GM23248 (cell line): ENCODE measurements around the gene APOD.
"Not testable (repeated sequence)": the region's sequence is repeated elsewhere in the genome, so short reads cannot be mapped to it uniquely, and the experiment has no call there.

ENCODE experiments used
- EZH2 ChIP-seq: fragments of 200-600 bp; sonication (generic); IDR thresholded peaks from 2 replicates; pipeline ENCODE4 v1.6.1; 2018; ENCODE audit warnings: antibody characterized with exemption, mild to moderate bottlenecking; ENCODE audit not compliant: insufficient read depth, poor library complexity, severe bottlenecking
- EZH2phosphoT487 ChIP-seq: fragments of 200-600 bp; sonication (generic); IDR thresholded peaks from 2 replicates; pipeline ENCODE4 v1.6.1; 2018; ENCODE audit warnings: antibody characterized with exemption, moderate library complexity, mild to moderate bottlenecking, low read depth; ENCODE audit not compliant: insufficient read depth

DNA sequence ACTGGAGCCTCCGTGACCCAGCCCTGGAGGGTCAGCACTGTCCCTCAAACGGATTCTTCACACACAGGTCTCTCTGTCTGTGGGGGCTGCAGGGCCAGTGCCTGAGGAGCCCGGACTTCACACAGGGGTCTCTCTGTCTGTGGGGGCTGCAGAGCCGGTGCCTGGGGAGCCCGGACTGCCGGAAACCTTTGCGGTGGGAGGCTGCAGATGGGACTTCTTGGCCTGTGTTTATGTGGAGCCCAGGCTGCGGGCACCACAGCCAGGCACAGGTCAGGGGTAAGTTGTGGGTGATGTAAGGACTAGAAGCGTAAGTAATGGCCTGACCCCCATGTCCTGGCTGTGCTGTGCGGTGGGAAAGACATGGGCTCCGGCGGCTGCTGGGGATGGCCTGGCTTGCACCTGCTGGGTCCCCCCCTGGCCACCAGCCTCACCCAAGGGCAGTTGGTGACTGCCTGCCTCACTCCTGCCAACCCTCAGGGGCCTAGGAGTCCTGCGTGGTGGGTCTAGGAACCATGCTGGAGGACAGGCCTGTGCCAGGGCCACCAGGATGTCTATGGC lies 47.3 kb upstream of the APOD start:
- TF ChIP-seq EZH2phosphoT487, EZH2: not testable (repeated sequence)
